Brain pericyte (primary cell): ENCODE results near the gene BCL2L13.

Experiments used
- DNase-seq: peaks from one replicate; pipeline ENCODE4 v3.0.0-alpha.2; 2012; ENCODE audit warnings: low read depth, low spot score

Gene BCL2L13

GRCh38 chr22:17779286-17780115, 140.9 kb downstream of the BCL2L13 start:
- no peak for DNase-seq

GRCh38 chr22:17780116-17780740, 141.7 kb downstream of the BCL2L13 start:
- no peak for DNase-seq
